Central memory CD8-positive, alpha-beta T cell (primary cell): Measurements from ENCODE around the gene NRG3.

Experiments
- ATAC-seq: fragments of 150-1000 bp; cut with Tn5 transposase; replicated peaks from 2 replicates; pipeline ENCODE4 v1.10.0; 2022; ENCODE audit warnings: mild to moderate bottlenecking, moderate FRiP score, moderate number of reproducible peaks; ENCODE audit not compliant: poor library complexity, severe bottlenecking; ENCODE audit errors: extremely low read depth
- DNase-seq, 2 donors: peaks; one replicate each; pipeline ENCODE4 v3.0.0; 2021; ENCODE audit warnings: low spot score in 2 of 2
- H3K27ac Mint-ChIP-seq: one replicate; pipeline ENCODE4 v1.8.0; 2022; ENCODE audit warnings: low read depth, mild to moderate bottlenecking, moderate library complexity, mixed read lengths
- H3K27me3 Mint-ChIP-seq: one replicate; pipeline ENCODE4 v1.8.0; 2022; ENCODE audit warnings: mixed read lengths
- H3K36me3 Mint-ChIP-seq: one replicate; pipeline ENCODE4 v1.8.0; 2022; ENCODE audit warnings: mild to moderate bottlenecking, moderate library complexity, mixed read lengths; ENCODE audit not compliant: insufficient read depth
- H3K4me1 Mint-ChIP-seq: one replicate; pipeline ENCODE4 v1.8.0; 2022; ENCODE audit warnings: mixed read lengths
- H3K4me3 Mint-ChIP-seq: one replicate; pipeline ENCODE4 v1.8.0; 2022; ENCODE audit warnings: mild to moderate bottlenecking, moderate library complexity, mixed read lengths
- H3K9me3 Mint-ChIP-seq: one replicate; pipeline ENCODE4 v1.8.0; 2022; ENCODE audit warnings: mixed read lengths

NRG3 gene

GRCh38 chr10:82796510-82796909, 921.5 kb downstream of the NRG3 start:
- H3K4me3 Mint-ChIP-seq = no peak overlapping the region

GRCh38 chr10:82801289-82801688, 926.3 kb downstream of the NRG3 start:
- H3K9me3 Mint-ChIP-seq = peaks cover 24% of the 10 kb centered on the region
- no peak for ATAC-seq
- H3K27ac Mint-ChIP-seq = no peak overlapping the region
- H3K27me3 Mint-ChIP-seq = no peaks in the 10 kb centered on the region
- no peak for DNase-seq
- no peak overlapping the region for H3K4me3 Mint-ChIP-seq
- H3K4me1 Mint-ChIP-seq = no peaks in the 10 kb centered on the region
- no peaks in the 10 kb centered on the region for H3K36me3 Mint-ChIP-seq

More at GRCh38 chr10:82796510-82796909, 921.5 kb downstream of the NRG3 start:
- H3K27me3 Mint-ChIP-seq = no peaks in the 10 kb centered on the region
- H3K27ac Mint-ChIP-seq = no peak overlapping the region
- H3K9me3 Mint-ChIP-seq = peaks cover 11% of the 10 kb centered on the region
- ATAC-seq (no peak), DNase-seq (no peak)
- H3K4me1 Mint-ChIP-seq = no peaks in the 10 kb centered on the region
- H3K36me3 Mint-ChIP-seq = no peaks in the 10 kb centered on the region

GRCh38 chr10:82811621-82812020, 936.6 kb downstream of the NRG3 start:
- ATAC-seq = no peak
- Mint-ChIP-seq H3K4me3 (no peak overlapping the region), H3K27me3 (no peaks in the 10 kb centered on the region), H3K27ac (no peak overlapping the region), H3K36me3 (no peaks in the 10 kb centered on the region), H3K9me3 (peaks cover 17% of the 10 kb centered on the region), H3K4me1 (no peaks in the 10 kb centered on the region)
- DNase-seq = no peak

- Mint-ChIP-seq H3K9me3 (peaks cover 14% of the 10 kb centered on the region), H3K27me3 (no peaks in the 10 kb centered on the region), H3K4me1 (no peaks in the 10 kb centered on the region), H3K27ac (no peak overlapping the region), H3K4me3 (no peak overlapping the region), H3K36me3 (no peaks in the 10 kb centered on the region)
- no peak for ATAC-seq
- DNase-seq = no peak
These were observed 938.9 kb downstream of the NRG3 start for GRCh38 chr10:82813856-82814255.

GRCh38 chr10:82814635-82815034, 939.6 kb downstream of the NRG3 start:
- ATAC-seq (no peak), DNase-seq (no peak)
- Mint-ChIP-seq H3K4me3 (no peak overlapping the region), H3K27ac (no peak overlapping the region), H3K4me1 (no peaks in the 10 kb centered on the region), H3K27me3 (no peaks in the 10 kb centered on the region), H3K9me3 (peaks cover 12% of the 10 kb centered on the region), H3K36me3 (no peaks in the 10 kb centered on the region)

- Mint-ChIP-seq H3K36me3 (no peaks in the 10 kb centered on the region), H3K27ac (no peak overlapping the region), H3K9me3 (peaks cover 15% of the 10 kb centered on the region), H3K27me3 (no peaks in the 10 kb centered on the region), H3K4me3 (no peak overlapping the region), H3K4me1 (no peaks in the 10 kb centered on the region)
- ATAC-seq (no peak), DNase-seq (no peak)
These were observed 940.7 kb downstream of the NRG3 start for GRCh38 chr10:82815680-82816079.

- no peaks in the 10 kb centered on the region for H3K36me3 Mint-ChIP-seq
- no peak overlapping the region for H3K27ac Mint-ChIP-seq
- H3K4me3 Mint-ChIP-seq = no peak overlapping the region
- no peak for ATAC-seq
- H3K4me1 Mint-ChIP-seq = no peaks in the 10 kb centered on the region
- H3K9me3 Mint-ChIP-seq = peaks cover 29% of the 10 kb centered on the region
- DNase-seq = no peak
- H3K27me3 Mint-ChIP-seq = no peaks in the 10 kb centered on the region
These were observed 942.9 kb downstream of the NRG3 start for GRCh38 chr10:82817676-82818422.

GRCh38 chr10:82821043-82821442, 946.0 kb downstream of the NRG3 start:
- Mint-ChIP-seq H3K27me3 (no peaks in the 10 kb centered on the region), H3K4me3 (no peak overlapping the region), H3K4me1 (no peaks in the 10 kb centered on the region), H3K9me3 (peaks cover 23% of the 10 kb centered on the region), H3K36me3 (no peaks in the 10 kb centered on the region), H3K27ac (no peak overlapping the region)
- ATAC-seq = no peak
- no peak for DNase-seq

- no peaks in the 10 kb centered on the region for H3K36me3 Mint-ChIP-seq
- no peak overlapping the region for H3K4me3 Mint-ChIP-seq
- peaks cover 20% of the 10 kb centered on the region for H3K9me3 Mint-ChIP-seq
- no peak overlapping the region for H3K27ac Mint-ChIP-seq
- no peaks in the 10 kb centered on the region for H3K27me3 Mint-ChIP-seq
- DNase-seq (no peak), ATAC-seq (no peak)
- no peaks in the 10 kb centered on the region for H3K4me1 Mint-ChIP-seq
These were observed 951.1 kb downstream of the NRG3 start for GRCh38 chr10:82826132-82826531.

- no peaks in the 10 kb centered on the region for H3K4me1 Mint-ChIP-seq
- ATAC-seq (no peak), DNase-seq (no peak)
- no peak overlapping the region for H3K27ac Mint-ChIP-seq
- no peak overlapping the region for H3K4me3 Mint-ChIP-seq
- H3K9me3 Mint-ChIP-seq = peaks cover 12% of the 10 kb centered on the region
- no peaks in the 10 kb centered on the region for H3K36me3 Mint-ChIP-seq
- no peaks in the 10 kb centered on the region for H3K27me3 Mint-ChIP-seq
These were observed 952.9 kb downstream of the NRG3 start for GRCh38 chr10:82827901-82828300.

GRCh38 chr10:82847242-82847641, 972.2 kb downstream of the NRG3 start:
- Mint-ChIP-seq H3K27ac (no peak overlapping the region), H3K9me3 (peaks cover 12% of the 10 kb centered on the region), H3K36me3 (no peaks in the 10 kb centered on the region), H3K4me3 (no peak overlapping the region), H3K4me1 (no peaks in the 10 kb centered on the region), H3K27me3 (no peaks in the 10 kb centered on the region)
- no peak for ATAC-seq
- DNase-seq = no peak

- no peak for DNase-seq
- Mint-ChIP-seq H3K36me3 (no peaks in the 10 kb centered on the region), H3K4me3 (no peak overlapping the region), H3K27me3 (no peaks in the 10 kb centered on the region), H3K9me3 (peaks cover 26% of the 10 kb centered on the region), H3K4me1 (no peaks in the 10 kb centered on the region), H3K27ac (no peak overlapping the region)
- ATAC-seq = no peak
These were observed 975.2 kb downstream of the NRG3 start for GRCh38 chr10:82850191-82850590.

GRCh38 chr10:82856957-82857613, 982.1 kb downstream of the NRG3 start:
- Mint-ChIP-seq H3K27me3 (no peaks in the 10 kb centered on the region), H3K4me1 (no peaks in the 10 kb centered on the region), H3K36me3 (no peaks in the 10 kb centered on the region), H3K9me3 (peaks cover 23% of the 10 kb centered on the region), H3K27ac (no peak overlapping the region), H3K4me3 (no peak overlapping the region)
- no peak for DNase-seq
- no peak for ATAC-seq
